Hepatocyte (in vitro differentiated cells): ENCODE measurements around the gene LDLRAD4. TPM values are rescaled to one million over a fixed set of nuclear protein-coding genes. Genes with fewer than 3 reads are reported as not detected.

Experiments
- DNase-seq: peaks from one replicate; pipeline ENCODE4 v3.0.0-alpha.2; 2016; ENCODE audit warnings: low spot score
- H2AFZ ChIP-seq: fragments of 200-600 bp; sonication (generic); 2 replicates; pipeline ENCODE4 v1.6.0; 2016; ENCODE audit warnings: antibody characterized with exemption, mild to moderate bottlenecking
- H3K27ac ChIP-seq: fragments of 200-600 bp; sonication (generic); 2 replicates; pipeline ENCODE4 v1.5.1; 2016; ENCODE audit warnings: mild to moderate bottlenecking
- H3K27me3 ChIP-seq: fragments of 200-600 bp; sonication (generic); 2 replicates; pipeline ENCODE4 v1.6.1; 2016
- H3K36me3 ChIP-seq: fragments of 200-600 bp; sonication (generic); replicated peaks from 2 replicates; pipeline ENCODE4 v1.5.1; 2016; ENCODE audit warnings: low read depth; ENCODE audit not compliant: insufficient read depth
- H3K4me1 ChIP-seq: fragments of 200-600 bp; sonication (generic); 2 replicates; pipeline ENCODE4 v1.5.1; 2016; ENCODE audit warnings: mild to moderate bottlenecking, moderate library complexity; ENCODE audit not compliant: insufficient read depth
- H3K4me2 ChIP-seq: fragments of 200-600 bp; sonication (generic); 2 replicates; pipeline ENCODE4 v1.6.0; 2016
- H3K4me3 ChIP-seq: fragments of 200-600 bp; sonication (generic); 2 replicates; pipeline ENCODE4 v1.5.1; 2016; ENCODE audit warnings: mild to moderate bottlenecking
- H3K79me2 ChIP-seq: fragments of 200-600 bp; sonication (generic); 2 replicates; pipeline ENCODE4 v1.6.0; 2017; ENCODE audit warnings: mild to moderate bottlenecking
- H3K9me2 ChIP-seq: fragments of 200-600 bp; sonication (generic); replicated peaks from 2 replicates; pipeline ENCODE4 v1.6.0; 2017; ENCODE audit warnings: mild to moderate bottlenecking; ENCODE audit not compliant: insufficient read depth
- H3K9me3 ChIP-seq: fragments of 200-600 bp; sonication (generic); 2 replicates; pipeline ENCODE4 v1.5.1; 2016; ENCODE audit warnings: low read depth, mild to moderate bottlenecking
- H4K20me1 ChIP-seq: fragments of 200-600 bp; sonication (generic); 2 replicates; pipeline ENCODE4 v1.6.0; 2016; ENCODE audit warnings: mild to moderate bottlenecking; ENCODE audit not compliant: insufficient read depth, poor library complexity, severe bottlenecking
- EZH2 ChIP-seq: fragments of 200-600 bp; sonication (generic); IDR thresholded peaks from 2 replicates; pipeline ENCODE4 v1.6.1; 2016; ENCODE audit warnings: antibody characterized with exemption, mild to moderate bottlenecking, borderline replicate concordance
- EZH2phosphoT487 ChIP-seq: fragments of 200-600 bp; sonication (generic); IDR thresholded peaks from one replicate; pipeline ENCODE4 v1.6.1; 2018; ENCODE audit warnings: antibody characterized with exemption, mild to moderate bottlenecking, low read depth, moderate library complexity; ENCODE audit not compliant: unreplicated experiment, severe bottlenecking
- WGBS: methylation state at CpG from one replicate; pipeline ENCODE4 v1.1.6; 2016; ENCODE audit warnings: low lambda C conversion rate; ENCODE audit errors: missing lambda C conversion rate; 5-methylcytosine and 5-hydroxymethylcytosine counted together
- polyA plus RNA-seq: library from polyadenylated mRNA; unstranded; fragments of >200 nt; fragmentation: Nextera tagmentation; extraction: Ambion mirVana; gene quantifications from 2 replicates; pipeline ENCODE4 v1.2.1, GENCODE V29; 2016
- total RNA-seq: library from RNA; depleted of rRNA; stranded (reverse); fragments of >200 nt; gene quantifications from 2 replicates; pipeline ENCODE4 v1.2.3, GENCODE V29; 2014
- TF ChIP-seq, protein P1 (sequence below): fragments of 200-600 bp; sonication (generic); IDR thresholded peaks from 2 replicates; pipeline ENCODE4 v1.5.1; 2016; ENCODE audit warnings: antibody characterized with exemption, mild to moderate bottlenecking; ENCODE audit not compliant: poor library complexity

Gene LDLRAD4
- total and polyA plus RNA-seq, 2 experiments from 2014 or later: 15.1 to 29.0 TPM

DNA sequence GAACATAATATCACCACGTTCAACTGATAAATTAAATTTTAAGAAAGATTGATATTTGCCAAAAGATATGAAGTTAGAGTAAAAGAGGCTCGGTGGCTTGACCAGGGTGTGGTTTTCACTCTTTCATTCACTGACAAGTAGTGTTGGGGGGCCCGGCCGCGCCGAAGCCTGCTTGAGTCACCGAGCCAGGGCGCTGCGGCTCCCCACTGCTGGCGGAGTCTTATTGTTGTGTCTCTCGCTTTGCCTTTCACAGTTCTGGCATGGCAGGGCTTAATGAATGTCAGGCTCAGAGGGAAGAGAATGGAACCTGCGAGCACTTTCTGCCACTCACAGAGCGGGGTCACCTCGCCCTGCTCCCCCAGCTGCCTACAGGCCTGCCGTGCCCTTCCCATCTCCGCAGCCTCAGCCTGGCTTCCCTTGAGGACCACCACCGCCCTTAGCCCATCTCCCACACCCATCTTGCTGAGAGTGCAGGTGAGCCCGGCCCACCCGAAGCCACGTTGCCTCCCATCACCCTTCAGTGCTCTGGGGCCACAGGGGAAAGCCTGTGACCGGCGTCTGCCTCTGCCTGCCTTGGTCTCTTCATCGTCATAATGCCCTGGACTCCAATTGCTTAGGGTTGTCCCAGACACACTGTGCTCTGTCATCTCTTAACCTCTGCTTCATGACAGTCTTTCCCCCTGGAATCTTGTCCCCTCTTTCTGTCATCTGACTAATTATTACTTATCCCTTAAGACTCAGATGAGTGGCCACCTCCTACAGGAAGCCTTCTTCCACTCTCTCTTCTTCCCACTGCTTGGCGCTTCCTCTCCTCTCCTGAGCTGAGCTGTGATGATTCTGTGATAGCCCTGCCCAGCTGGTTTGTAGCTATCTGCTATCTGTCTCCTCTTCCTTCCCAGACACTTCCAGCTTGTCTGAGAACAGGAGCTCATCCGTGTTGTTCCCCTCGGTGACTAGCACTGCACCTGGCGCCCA lies 365.3 kb downstream of the LDLRAD4 start:
- Histone ChIP-seq H3K36me3 (no peaks in the 10 kb centered on the region), H3K4me3 (no peak overlapping the region), H2AFZ (no peak overlapping the region), H3K4me2 (no peak overlapping the region), H3K27me3 (no peaks in the 10 kb centered on the region), H3K4me1 (no peaks in the 10 kb centered on the region), H3K27ac (no peak overlapping the region), H3K79me2 (no peaks in the 10 kb centered on the region), H4K20me1 (no peaks in the 10 kb centered on the region), H3K9me2 (no peaks in the 10 kb centered on the region), H3K9me3 (no peaks in the 10 kb centered on the region)
- 93% methylated on average over 27 of the region's 27 CpGs for WGBS
- TF ChIP-seq, protein P1, sequence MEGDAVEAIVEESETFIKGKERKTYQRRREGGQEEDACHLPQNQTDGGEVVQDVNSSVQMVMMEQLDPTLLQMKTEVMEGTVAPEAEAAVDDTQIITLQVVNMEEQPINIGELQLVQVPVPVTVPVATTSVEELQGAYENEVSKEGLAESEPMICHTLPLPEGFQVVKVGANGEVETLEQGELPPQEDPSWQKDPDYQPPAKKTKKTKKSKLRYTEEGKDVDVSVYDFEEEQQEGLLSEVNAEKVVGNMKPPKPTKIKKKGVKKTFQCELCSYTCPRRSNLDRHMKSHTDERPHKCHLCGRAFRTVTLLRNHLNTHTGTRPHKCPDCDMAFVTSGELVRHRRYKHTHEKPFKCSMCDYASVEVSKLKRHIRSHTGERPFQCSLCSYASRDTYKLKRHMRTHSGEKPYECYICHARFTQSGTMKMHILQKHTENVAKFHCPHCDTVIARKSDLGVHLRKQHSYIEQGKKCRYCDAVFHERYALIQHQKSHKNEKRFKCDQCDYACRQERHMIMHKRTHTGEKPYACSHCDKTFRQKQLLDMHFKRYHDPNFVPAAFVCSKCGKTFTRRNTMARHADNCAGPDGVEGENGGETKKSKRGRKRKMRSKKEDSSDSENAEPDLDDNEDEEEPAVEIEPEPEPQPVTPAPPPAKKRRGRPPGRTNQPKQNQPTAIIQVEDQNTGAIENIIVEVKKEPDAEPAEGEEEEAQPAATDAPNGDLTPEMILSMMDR: no peak
- TF ChIP-seq EZH2phosphoT487: no peak
- no peak for TF ChIP-seq EZH2
- DNase-seq: no peak

DNA sequence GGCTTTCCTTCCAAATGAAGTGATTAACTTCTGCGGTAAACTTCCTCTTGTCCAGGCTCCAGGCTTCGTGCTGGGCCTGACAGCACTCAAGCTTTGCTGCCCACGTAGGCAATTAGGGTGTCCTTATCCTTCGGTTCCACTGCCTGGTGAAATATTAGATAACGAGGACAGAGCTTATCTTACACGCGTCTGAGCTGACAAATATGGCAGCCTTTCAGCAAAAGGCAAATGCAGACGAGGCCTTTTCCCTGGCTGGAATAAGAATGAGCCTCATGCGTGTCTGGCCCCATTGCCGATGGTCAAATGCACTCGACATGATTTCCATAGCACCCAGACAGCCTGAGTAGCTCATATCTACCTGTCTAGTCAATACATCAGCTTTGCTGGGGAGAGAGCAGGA lies 366.3 kb downstream of the LDLRAD4 start:
- no peak overlapping the region for H3K27ac ChIP-seq
- H3K79me2 ChIP-seq: no peaks in the 10 kb centered on the region
- H3K4me3 ChIP-seq: no peak overlapping the region
- no peaks in the 10 kb centered on the region for H4K20me1 ChIP-seq
- 62% methylated on average over 11 of the region's 11 CpGs for WGBS
- no peak overlapping the region for H2AFZ ChIP-seq
- H3K4me2 ChIP-seq: no peak overlapping the region
- no peaks in the 10 kb centered on the region for H3K4me1 ChIP-seq
- no peaks in the 10 kb centered on the region for H3K27me3 ChIP-seq
- no peaks in the 10 kb centered on the region for H3K9me3 ChIP-seq
- TF ChIP-seq EZH2phosphoT487: no peak
- no peaks in the 10 kb centered on the region for H3K36me3 ChIP-seq
- DNase-seq: no peak
- no peaks in the 10 kb centered on the region for H3K9me2 ChIP-seq

DNA sequence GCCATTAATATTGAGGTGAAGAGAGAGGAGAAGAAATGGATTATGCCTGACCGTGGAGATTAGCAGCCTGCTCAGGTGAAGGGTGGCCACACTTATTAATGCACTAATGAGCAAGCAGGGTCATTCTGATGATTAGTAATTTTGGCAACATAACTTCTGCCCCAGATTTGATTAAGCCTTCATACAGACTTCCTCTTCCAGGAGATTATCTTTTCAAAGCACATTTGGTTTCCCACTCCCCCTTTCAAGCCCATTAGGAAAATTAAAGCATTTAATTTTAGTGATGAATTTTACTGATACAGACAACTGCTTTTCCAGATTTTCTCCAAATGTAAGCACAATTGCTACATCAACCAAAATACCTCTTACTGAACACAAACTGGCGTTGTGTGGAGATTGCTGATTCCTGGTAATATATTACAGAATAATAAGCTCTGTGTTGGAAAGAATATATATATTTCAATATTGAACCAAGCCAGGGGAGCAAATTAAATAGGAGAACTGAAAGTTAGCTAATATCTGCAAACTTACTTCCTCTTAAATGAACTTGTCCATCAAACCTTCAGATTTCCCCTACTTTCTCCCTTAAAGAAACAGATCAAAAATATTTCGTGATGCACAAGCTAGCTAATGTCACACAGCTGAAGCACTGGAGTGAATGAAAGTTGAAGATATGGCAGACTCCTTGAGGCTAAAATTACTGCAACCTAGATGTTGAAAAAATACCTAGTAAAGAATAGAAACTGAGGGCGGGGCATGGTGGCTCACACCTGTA lies 367.0 kb downstream of the LDLRAD4 start:
- Histone ChIP-seq H3K9me2 (no peaks in the 10 kb centered on the region), H3K9me3 (no peaks in the 10 kb centered on the region), H4K20me1 (no peaks in the 10 kb centered on the region), H3K4me2 (no peak overlapping the region), H2AFZ (no peak overlapping the region), H3K4me3 (no peak overlapping the region), H3K27me3 (no peaks in the 10 kb centered on the region), H3K4me1 (no peaks in the 10 kb centered on the region), H3K27ac (no peak overlapping the region), H3K79me2 (no peaks in the 10 kb centered on the region), H3K36me3 (no peaks in the 10 kb centered on the region)
- WGBS: 69% methylated on average over 4 of the region's 4 CpGs
- TF ChIP-seq EZH2 (no peak), EZH2phosphoT487 (no peak)
- TF ChIP-seq, protein P1: no peak
- no peak for DNase-seq

DNA sequence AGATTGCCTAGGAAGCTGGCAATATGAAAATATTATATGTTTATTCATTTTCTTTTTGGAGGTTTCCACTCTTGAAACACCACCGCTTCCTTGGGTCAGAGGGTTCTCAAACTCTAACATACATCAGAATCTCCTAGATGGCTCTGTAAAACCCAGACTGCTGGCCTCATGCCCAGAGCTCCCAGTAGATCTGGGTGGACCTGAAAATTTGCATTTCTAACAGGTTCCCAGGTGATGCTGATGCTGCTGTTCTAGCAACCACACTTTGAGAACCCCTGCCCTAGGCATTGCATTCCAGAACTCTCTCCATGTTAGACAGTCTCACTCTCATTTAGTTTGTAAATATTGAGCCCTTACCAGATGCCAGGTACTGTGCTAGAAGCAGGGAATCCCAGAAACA lies 368.4 kb downstream of the LDLRAD4 start:
- Histone ChIP-seq H3K27ac (no peak overlapping the region), H3K27me3 (no peaks in the 10 kb centered on the region), H4K20me1 (no peaks in the 10 kb centered on the region), H3K36me3 (no peaks in the 10 kb centered on the region), H2AFZ (no peak overlapping the region), H3K4me3 (no peak overlapping the region), H3K9me2 (no peaks in the 10 kb centered on the region), H3K9me3 (no peaks in the 10 kb centered on the region), H3K79me2 (no peaks in the 10 kb centered on the region), H3K4me1 (no peaks in the 10 kb centered on the region), H3K4me2 (no peak overlapping the region)
- no peak for DNase-seq
- no peak for TF ChIP-seq EZH2phosphoT487
- TF ChIP-seq, protein P1: no peak
- no peak for TF ChIP-seq EZH2
- WGBS: 82% methylated on average over 1 of the region's 1 CpG
